Hepatocyte (in vitro differentiated cells): ENCODE results near the gene ZFP37. TPM values are rescaled to one million over a fixed set of nuclear protein-coding genes. Genes with fewer than 3 reads are reported as not detected.
A peak's percentile ranks its signal among the peaks of the same experiment; 100 is the strongest.
"Not testable (repeated sequence)": the region's sequence is repeated elsewhere in the genome, so short reads cannot be mapped to it uniquely, and the experiment has no call there.

ENCODE experiments used
- DNase-seq: peaks from one replicate; pipeline ENCODE4 v3.0.0-alpha.2; 2016; ENCODE audit warnings: low spot score
- H2AFZ ChIP-seq: fragments of 200-600 bp; sonication (generic); 2 replicates; pipeline ENCODE4 v1.6.0; 2016; ENCODE audit warnings: antibody characterized with exemption, mild to moderate bottlenecking
- H3K27ac ChIP-seq: fragments of 200-600 bp; sonication (generic); 2 replicates; pipeline ENCODE4 v1.5.1; 2016; ENCODE audit warnings: mild to moderate bottlenecking
- H3K27me3 ChIP-seq: fragments of 200-600 bp; sonication (generic); 2 replicates; pipeline ENCODE4 v1.6.1; 2016
- H3K36me3 ChIP-seq: fragments of 200-600 bp; sonication (generic); replicated peaks from 2 replicates; pipeline ENCODE4 v1.5.1; 2016; ENCODE audit warnings: low read depth; ENCODE audit not compliant: insufficient read depth
- H3K4me1 ChIP-seq: fragments of 200-600 bp; sonication (generic); 2 replicates; pipeline ENCODE4 v1.5.1; 2016; ENCODE audit warnings: mild to moderate bottlenecking, moderate library complexity; ENCODE audit not compliant: insufficient read depth
- H3K4me2 ChIP-seq: fragments of 200-600 bp; sonication (generic); 2 replicates; pipeline ENCODE4 v1.6.0; 2016
- H3K4me3 ChIP-seq: fragments of 200-600 bp; sonication (generic); 2 replicates; pipeline ENCODE4 v1.5.1; 2016; ENCODE audit warnings: mild to moderate bottlenecking
- H3K79me2 ChIP-seq: fragments of 200-600 bp; sonication (generic); 2 replicates; pipeline ENCODE4 v1.6.0; 2017; ENCODE audit warnings: mild to moderate bottlenecking
- H3K9me2 ChIP-seq: fragments of 200-600 bp; sonication (generic); replicated peaks from 2 replicates; pipeline ENCODE4 v1.6.0; 2017; ENCODE audit warnings: mild to moderate bottlenecking; ENCODE audit not compliant: insufficient read depth
- H3K9me3 ChIP-seq: fragments of 200-600 bp; sonication (generic); 2 replicates; pipeline ENCODE4 v1.5.1; 2016; ENCODE audit warnings: low read depth, mild to moderate bottlenecking
- H4K20me1 ChIP-seq: fragments of 200-600 bp; sonication (generic); 2 replicates; pipeline ENCODE4 v1.6.0; 2016; ENCODE audit warnings: mild to moderate bottlenecking; ENCODE audit not compliant: insufficient read depth, poor library complexity, severe bottlenecking
- EZH2 ChIP-seq: fragments of 200-600 bp; sonication (generic); IDR thresholded peaks from 2 replicates; pipeline ENCODE4 v1.6.1; 2016; ENCODE audit warnings: antibody characterized with exemption, mild to moderate bottlenecking, borderline replicate concordance
- EZH2phosphoT487 ChIP-seq: fragments of 200-600 bp; sonication (generic); IDR thresholded peaks from one replicate; pipeline ENCODE4 v1.6.1; 2018; ENCODE audit warnings: antibody characterized with exemption, mild to moderate bottlenecking, low read depth, moderate library complexity; ENCODE audit not compliant: unreplicated experiment, severe bottlenecking
- WGBS: methylation state at CpG from one replicate; pipeline ENCODE4 v1.1.6; 2016; ENCODE audit warnings: low lambda C conversion rate; ENCODE audit errors: missing lambda C conversion rate; 5-methylcytosine and 5-hydroxymethylcytosine counted together
- polyA plus RNA-seq: library from polyadenylated mRNA; unstranded; fragments of >200 nt; fragmentation: Nextera tagmentation; extraction: Ambion mirVana; gene quantifications from 2 replicates; pipeline ENCODE4 v1.2.1, GENCODE V29; 2016
- total RNA-seq: library from RNA; depleted of rRNA; stranded (reverse); fragments of >200 nt; gene quantifications from 2 replicates; pipeline ENCODE4 v1.2.3, GENCODE V29; 2014
- TF ChIP-seq, protein P1 (sequence below): fragments of 200-600 bp; sonication (generic); IDR thresholded peaks from 2 replicates; pipeline ENCODE4 v1.5.1; 2016; ENCODE audit warnings: antibody characterized with exemption, mild to moderate bottlenecking; ENCODE audit not compliant: poor library complexity

The ZFP37 gene
- total RNA-seq (4.1 and 5.7 TPM in 2 replicates), polyA plus RNA-seq (2.0 and 3.3 TPM in 2 replicates)

DNA sequence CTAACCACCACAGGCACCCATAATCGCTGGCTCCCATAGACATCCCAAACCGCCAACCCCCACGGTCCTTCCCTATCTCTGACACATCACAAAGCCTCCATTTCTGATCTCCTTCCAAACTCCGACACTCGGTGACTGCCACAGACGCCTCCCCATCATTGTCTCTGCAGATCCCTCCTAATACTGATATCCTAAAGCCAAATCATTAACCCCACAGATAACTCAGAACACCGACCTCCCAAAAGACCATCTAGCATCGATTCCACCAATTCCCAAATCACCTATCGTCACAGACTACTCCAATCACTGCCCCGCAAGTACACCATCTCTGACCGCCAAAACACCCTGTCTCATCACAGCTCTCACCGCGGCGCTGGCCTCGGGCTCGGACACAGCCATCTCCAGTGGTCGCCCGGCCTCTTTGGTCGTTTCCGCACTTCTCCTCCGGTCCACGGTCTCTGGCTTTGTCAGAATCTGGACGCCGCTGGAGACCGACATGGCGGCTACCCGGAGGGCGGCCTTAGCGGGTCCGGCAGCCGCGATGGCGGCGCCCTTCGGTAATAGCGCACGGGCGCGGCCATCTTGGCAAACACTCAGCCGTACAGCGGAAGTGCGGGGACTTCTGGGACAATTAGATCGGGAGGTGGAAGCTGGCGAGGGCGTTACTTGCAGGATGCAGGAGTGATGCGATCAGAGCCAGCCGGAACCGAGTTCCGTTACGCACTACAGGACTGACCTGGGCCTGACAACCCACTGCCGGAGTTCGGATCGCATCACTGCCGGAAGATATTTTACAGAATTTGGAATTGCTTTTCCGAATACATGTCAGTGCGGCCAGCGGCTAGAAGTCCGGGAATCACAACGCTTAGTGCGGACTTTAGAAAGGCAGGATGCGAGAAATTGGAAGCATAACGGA, at the start of gene ZFP37:
ZFP37 (minus strand) TSS at position 534 of the 916 bp plus-strand sequence; CDS start at position 498, 36 bp downstream.
- H3K4me1 ChIP-seq = no peaks in the 10 kb centered on the region
- H4K20me1 ChIP-seq = no peaks in the 10 kb centered on the region
- peak; percentile 95 for DNase-seq
- peaks cover 18% of the 10 kb centered on the region for H3K9me3 ChIP-seq
- peak within 1 kb of the TSS; percentile 83 for H3K4me2 ChIP-seq
- H3K9me2 ChIP-seq = no peaks in the 10 kb centered on the region
- WGBS = 6% methylated on average over 59 of the region's 62 CpGs
- H3K79me2 ChIP-seq = peaks cover 29% of the 10 kb centered on the region
- peak within 1 kb of the TSS; percentile 85 for H3K27ac ChIP-seq
- peak within 1 kb of the TSS; percentile 87 for H3K4me3 ChIP-seq
- TF ChIP-seq EZH2phosphoT487 (no peak), EZH2 (no peak)
- TF ChIP-seq, protein P1, sequence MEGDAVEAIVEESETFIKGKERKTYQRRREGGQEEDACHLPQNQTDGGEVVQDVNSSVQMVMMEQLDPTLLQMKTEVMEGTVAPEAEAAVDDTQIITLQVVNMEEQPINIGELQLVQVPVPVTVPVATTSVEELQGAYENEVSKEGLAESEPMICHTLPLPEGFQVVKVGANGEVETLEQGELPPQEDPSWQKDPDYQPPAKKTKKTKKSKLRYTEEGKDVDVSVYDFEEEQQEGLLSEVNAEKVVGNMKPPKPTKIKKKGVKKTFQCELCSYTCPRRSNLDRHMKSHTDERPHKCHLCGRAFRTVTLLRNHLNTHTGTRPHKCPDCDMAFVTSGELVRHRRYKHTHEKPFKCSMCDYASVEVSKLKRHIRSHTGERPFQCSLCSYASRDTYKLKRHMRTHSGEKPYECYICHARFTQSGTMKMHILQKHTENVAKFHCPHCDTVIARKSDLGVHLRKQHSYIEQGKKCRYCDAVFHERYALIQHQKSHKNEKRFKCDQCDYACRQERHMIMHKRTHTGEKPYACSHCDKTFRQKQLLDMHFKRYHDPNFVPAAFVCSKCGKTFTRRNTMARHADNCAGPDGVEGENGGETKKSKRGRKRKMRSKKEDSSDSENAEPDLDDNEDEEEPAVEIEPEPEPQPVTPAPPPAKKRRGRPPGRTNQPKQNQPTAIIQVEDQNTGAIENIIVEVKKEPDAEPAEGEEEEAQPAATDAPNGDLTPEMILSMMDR = no peak
- H2AFZ ChIP-seq = peak within 1 kb of the TSS; percentile 97
- no peaks in the 10 kb centered on the region for H3K36me3 ChIP-seq
- H3K27me3 ChIP-seq = peaks cover 2% of the 10 kb centered on the region

DNA sequence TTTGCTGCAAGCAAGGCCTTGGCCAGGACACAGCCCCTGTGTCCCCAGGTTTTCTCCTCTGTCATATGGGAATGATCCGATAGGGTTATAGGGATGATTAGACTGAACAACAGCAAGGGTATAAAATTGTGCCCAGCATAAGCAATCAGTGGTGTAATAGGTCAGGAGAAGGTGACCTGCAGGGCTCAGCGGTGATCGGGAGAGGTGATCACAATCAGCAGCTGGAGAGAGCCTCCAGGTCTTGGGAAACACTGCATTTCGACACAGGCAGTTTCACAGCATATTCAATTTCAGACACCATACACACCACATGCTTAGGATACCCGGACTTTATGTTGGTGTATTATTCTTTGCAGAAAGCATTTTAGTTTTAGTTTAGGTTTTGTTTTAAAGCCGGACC, 48.8 kb upstream of the ZFP37 start:
- not testable (repeated sequence) for H3K27ac ChIP-seq, H3K9me2 ChIP-seq, H3K4me1 ChIP-seq, H3K27me3 ChIP-seq, H3K4me3 ChIP-seq, H3K79me2 ChIP-seq, DNase-seq, H3K36me3 ChIP-seq, H4K20me1 ChIP-seq, H3K9me3 ChIP-seq, H2AFZ ChIP-seq, H3K4me2 ChIP-seq
- WGBS = no CpG with 5 or more reads among the region's 6 CpGs

DNA sequence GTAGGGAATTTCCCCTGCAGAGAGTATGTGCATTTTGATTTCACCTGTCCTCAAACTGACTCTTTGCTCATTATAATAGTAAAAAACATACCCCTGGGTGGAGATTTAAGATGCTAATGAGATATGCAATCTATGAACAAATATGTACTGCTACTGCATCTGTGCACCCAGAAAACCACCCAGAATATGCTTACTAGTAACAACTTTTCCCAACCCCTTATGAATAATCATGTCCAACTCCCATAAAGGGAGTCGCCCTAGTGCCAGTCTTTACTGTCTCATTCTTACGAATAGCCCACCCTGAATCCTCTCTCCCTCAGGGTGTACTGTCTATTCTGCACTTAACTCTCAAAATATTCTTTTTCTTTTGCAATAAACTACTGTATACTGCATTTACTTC, 39.0 kb upstream of the ZFP37 start:
- no peaks in the 10 kb centered on the region for H3K9me2 ChIP-seq
- no peaks in the 10 kb centered on the region for H3K27me3 ChIP-seq
- WGBS = 47% methylated on average over 2 of the region's 2 CpGs
- TF ChIP-seq EZH2phosphoT487 = no peak
- TF ChIP-seq, protein P1 = no peak
- TF ChIP-seq EZH2 = no peak
- no peaks in the 10 kb centered on the region for H3K79me2 ChIP-seq
- H4K20me1 ChIP-seq = no peaks in the 10 kb centered on the region
- no peak overlapping the region for H2AFZ ChIP-seq
- no peaks in the 10 kb centered on the region for H3K4me1 ChIP-seq
- no peaks in the 10 kb centered on the region for H3K9me3 ChIP-seq
- H3K27ac ChIP-seq = no peak overlapping the region
- H3K4me3 ChIP-seq = no peak overlapping the region
- H3K4me2 ChIP-seq = no peak overlapping the region
- no peaks in the 10 kb centered on the region for H3K36me3 ChIP-seq
- no peak for DNase-seq

DNA sequence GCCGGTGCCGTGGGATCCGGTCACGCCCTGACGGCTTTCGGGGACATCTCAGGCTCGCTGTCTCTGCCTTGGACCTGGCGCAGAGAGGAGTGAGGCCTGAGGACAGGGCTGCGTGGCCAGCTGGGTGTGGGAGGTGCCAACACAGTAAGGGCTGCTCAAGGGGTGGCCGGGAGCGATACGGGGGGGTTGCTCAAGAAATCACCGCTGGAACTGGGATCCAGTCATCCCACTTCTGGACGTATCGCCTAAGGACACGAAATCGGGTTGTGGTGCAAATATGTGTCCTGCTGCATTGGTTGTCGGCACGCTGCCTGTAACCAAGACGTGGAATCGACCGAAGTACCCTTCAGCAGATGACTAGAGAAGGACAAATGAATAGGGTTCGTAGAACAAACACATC, 33.4 kb upstream of the ZFP37 start:
- not testable (repeated sequence) for H3K9me3 ChIP-seq, H3K4me1 ChIP-seq, H3K27ac ChIP-seq, H3K9me2 ChIP-seq, H3K36me3 ChIP-seq, H4K20me1 ChIP-seq, H3K27me3 ChIP-seq, DNase-seq, H3K4me3 ChIP-seq, H2AFZ ChIP-seq, H3K79me2 ChIP-seq, H3K4me2 ChIP-seq
- 92% methylated on average over 12 of the region's 23 CpGs for WGBS

DNA sequence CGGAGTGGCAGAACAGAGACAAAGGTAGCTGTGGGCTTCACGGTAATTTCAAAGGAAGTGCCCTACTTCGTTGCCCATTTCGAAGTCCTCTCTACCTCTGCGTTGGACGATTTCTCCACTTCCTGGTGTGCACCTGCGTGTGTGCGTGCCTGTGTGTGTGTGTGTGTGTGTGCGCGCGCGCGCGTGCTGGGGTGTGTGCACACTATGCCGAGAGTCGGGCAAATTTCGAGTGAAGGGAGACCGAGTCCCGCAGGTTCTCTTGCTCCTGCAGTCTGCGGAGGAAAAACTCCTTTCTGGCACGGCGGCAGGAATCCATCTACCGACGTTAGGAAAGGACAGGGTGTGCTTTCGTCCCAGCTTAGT, 32.6 kb upstream of the ZFP37 start:
- not testable (repeated sequence) for H3K36me3 ChIP-seq, H2AFZ ChIP-seq, H3K27me3 ChIP-seq, H4K20me1 ChIP-seq, H3K27ac ChIP-seq, DNase-seq, H3K4me3 ChIP-seq, H3K9me2 ChIP-seq, H3K9me3 ChIP-seq, H3K79me2 ChIP-seq, H3K4me1 ChIP-seq, H3K4me2 ChIP-seq
- WGBS = no CpG with 5 or more reads among the region's 25 CpGs

DNA sequence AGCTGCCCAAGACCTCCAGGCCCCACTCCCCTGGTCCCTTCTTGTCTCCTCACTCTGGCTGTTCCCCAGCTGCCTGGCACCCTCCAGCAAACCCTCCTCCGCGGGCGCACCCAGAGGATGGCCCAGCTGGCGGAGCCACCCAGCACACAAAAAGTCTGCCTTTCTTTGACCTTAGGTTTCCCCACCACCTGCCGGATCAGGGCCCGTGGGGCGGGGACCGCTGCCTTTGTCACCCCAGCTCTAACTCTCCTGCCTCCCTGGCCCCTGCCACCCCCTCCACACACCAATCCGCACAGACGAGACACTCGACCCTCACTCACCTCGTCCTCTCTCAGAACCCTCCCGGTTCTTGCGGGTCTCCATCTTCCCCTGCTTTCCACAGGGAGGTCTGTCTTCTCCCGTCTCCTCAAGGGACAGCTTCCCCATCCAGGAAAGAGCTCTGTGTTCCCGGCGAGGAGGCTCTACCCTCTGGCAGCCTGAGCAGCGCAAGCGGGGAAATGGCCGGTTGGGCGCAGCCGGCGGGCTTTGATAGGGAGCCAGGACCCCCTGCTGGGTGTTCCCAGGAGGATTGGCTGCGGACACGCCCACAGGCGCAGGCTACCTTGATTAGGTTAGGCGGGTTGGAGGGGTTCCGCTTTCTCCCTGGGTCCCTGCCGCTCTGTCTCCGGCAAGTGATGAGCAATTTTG, 32.1 kb upstream of the ZFP37 start:
- 41% methylated on average over 13 of the region's 30 CpGs for WGBS
- not testable (repeated sequence) for H3K36me3 ChIP-seq, DNase-seq, H4K20me1 ChIP-seq, H3K9me2 ChIP-seq, H3K9me3 ChIP-seq, H3K4me2 ChIP-seq, H3K27ac ChIP-seq, H3K79me2 ChIP-seq, H3K4me3 ChIP-seq, H3K4me1 ChIP-seq, H3K27me3 ChIP-seq, H2AFZ ChIP-seq

DNA sequence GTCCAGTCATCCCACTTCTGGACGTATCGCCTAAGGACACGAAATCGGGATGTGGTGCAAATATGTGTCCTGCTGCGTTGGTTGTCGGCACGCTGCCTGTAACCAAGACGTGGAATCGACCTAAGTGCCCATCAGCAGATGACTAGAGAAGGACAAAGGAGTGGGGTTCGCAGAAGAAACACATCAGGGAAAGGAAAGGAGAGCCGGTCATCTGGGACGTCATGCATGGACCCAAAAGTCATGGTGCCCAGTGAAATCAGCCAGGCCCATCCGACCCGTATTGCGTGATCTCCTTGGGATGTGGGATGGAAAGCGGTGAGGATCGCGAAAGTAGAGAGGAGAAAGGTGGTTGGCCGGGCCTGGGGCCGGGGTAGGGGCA, 6.4 kb upstream of the ZFP37 start:
- H3K4me2 ChIP-seq, H3K27ac ChIP-seq, H3K79me2 ChIP-seq, H3K36me3 ChIP-seq, H3K9me3 ChIP-seq, H2AFZ ChIP-seq, H4K20me1 ChIP-seq, H3K9me2 ChIP-seq, H3K4me3 ChIP-seq, H3K27me3 ChIP-seq, H3K4me1 ChIP-seq: not testable (repeated sequence)
- 93% methylated on average over 20 of the region's 20 CpGs for WGBS
- peak; percentile 5 for DNase-seq
